Stimulated activated CD8-positive, alpha-beta memory T cell treated with anti-CD3 and anti-CD28 coated beads, Interleukin-4, amount 100 ng/mL, for 1 hour (primary cell): Measurements from ENCODE around the gene MEGF6.

Experiments used
- DNase-seq, 2 donors: peaks; one replicate each; pipeline ENCODE4 v3.0.0-alpha.2; 2020; ENCODE audit warnings: low read depth in 2 of 2, low spot score in 1 of 2

The MEGF6 gene

DNA sequence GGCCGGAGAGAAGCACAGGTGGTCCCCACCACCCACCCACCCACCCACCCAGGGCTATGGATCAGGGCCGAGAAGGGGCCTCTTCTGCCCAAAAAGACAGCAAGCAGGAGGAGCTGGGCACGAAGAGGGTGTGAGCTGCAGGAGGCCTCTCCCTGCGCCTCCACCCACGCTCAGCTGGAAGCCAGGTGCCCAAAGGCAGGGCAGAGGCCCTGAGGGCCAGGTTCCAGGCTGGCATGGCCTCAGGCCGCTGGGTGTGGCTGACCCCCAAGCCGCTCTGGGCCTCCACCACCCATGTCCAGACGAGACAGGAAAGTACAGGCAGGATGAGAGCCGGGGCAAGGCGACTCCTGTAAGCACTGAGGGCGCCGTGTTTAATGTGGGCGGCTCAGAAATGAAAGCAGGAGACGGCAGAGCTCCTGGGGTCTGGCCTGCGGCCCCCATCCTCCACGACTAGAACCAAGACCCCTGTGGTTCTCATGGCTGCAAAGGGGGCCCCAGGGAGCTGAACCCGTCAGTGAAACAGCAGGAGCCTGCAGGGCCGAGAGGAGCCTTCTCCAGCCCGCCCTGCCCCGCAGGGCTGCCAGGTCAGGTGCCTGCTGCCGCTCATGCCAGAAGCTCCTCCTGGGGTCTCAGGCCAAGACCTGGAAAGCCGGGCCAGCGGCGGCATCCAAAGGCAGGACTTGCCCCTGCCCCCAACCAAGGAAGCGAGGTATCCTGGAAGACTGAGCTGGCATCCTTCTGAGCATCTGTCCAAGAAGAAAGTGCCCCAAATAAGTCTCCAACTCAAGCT lies 56.0 kb downstream of the MEGF6 start:
- DNase-seq, result no peak

DNA sequence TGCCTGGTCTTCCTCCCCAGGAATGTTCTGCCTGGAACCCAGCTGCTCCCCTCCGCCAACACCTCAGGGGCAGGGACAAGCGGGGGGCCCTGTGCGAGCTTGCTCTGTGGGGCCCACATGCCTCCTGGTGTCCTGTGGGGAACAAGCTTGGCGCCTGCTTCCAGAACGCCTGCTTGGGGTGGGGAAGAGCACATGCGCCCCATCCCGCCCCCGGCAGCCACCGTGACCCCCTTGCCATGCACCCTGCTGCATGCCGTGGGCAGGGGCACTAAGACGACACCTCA lies 57.4 kb downstream of the MEGF6 start:
- no peak for DNase-seq

DNA sequence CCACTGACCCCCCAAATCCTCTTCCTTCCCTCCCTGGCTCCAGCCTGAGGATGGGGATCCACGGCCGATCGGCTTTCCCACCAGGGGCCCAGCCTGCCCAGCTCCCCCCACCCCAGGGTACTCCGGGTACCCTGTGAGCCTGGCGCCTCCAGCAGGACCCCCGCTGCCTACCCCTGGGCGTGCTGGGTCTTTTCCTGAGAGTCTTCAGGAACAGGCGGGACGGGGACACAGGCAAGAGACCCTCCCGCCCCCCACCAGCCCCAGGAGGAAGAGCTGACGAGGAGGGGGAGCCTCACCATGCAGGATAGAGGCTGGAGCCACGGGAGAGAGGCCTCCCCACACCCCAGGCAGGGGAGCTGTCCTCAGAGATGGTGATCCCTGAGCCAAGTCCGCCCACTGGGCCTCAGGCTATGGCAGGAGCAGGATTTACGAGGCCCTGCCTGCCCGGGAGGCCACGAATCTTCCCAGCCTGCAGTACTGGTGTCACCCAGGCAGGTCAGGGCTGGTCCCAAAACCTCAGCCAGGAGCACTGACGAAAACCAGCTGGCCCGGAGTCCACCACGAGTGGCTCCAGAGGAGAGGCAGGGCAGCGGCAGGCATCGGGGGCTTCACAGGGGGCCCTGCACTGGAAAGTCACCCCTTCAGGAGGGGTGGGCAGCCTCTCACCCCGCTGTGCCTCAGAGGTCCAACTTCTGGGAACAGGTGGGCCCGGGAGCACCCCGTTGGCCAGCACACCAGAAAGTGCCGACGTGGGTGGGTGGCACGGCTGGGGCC lies 58.0 kb downstream of the MEGF6 start:
- DNase-seq, result no peak

GRCh38 chr1:3552751-3553150 lies 58.6 kb downstream of the MEGF6 start:
- no peak for DNase-seq

DNA sequence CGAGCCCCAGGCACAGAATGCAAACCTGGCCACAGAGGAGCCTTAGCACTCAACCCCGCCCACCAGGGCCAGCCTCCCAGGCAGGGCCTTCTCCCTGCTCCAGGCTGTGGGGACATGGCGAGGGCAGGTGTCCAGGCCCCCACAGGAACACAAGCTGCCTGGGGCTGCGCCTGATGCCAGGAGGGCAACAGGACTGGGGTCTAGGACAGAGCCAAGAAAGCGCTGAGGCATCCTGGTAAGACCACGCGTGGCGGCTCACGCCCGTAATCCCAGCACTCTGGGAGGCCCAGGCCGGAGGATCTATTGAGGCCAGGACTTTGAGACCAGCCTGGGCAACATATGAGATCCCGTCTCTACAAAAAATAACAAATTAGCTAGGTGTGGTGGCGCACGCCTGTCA lies 59.1 kb downstream of the MEGF6 start:
- no peak for DNase-seq

GRCh38 chr1:3551711-3552110 lies 59.6 kb downstream of the MEGF6 start:
- DNase-seq, result no peak

- DNase-seq, result no peak
These were observed 60.0 kb downstream of the MEGF6 start for GRCh38 chr1:3551290-3551678.

DNA sequence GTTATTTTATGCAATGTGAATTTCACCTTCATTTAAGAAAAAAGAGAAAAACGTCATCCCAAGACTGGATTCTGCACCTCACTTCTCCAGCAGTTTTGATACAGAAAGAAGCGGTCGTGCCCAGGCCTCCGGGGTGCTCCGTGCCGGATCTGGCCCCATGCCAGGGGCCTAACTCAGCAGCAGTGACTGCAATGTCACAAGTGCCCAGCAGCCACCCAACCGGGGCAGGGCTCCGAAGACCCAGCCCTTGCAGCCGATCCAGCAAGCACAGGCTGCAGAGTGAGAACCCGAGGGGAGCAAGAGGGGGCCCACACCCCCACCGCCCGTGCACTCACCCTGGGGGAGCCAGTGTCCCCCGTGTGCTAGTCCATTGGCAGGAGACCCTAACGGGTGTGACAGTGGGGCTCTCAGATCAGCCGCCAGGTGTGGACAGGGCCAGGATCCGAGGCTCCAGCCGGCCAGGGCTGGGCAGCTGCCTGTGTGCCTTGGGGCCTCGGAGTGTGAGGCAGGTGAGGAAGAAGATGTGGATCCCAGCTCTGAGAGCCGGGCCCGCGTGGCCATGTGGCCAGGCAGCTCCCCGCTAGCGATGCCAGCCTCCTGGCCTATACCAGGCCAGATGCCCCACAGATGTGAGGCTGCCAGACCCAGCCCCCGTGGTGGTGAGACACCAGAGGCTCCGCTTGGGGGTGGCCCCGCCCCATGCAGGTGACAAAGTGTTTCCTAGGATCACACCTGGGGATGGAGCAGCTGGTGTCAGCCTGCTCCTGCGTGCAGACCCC lies 60.6 kb downstream of the MEGF6 start:
- no peak for DNase-seq

DNA sequence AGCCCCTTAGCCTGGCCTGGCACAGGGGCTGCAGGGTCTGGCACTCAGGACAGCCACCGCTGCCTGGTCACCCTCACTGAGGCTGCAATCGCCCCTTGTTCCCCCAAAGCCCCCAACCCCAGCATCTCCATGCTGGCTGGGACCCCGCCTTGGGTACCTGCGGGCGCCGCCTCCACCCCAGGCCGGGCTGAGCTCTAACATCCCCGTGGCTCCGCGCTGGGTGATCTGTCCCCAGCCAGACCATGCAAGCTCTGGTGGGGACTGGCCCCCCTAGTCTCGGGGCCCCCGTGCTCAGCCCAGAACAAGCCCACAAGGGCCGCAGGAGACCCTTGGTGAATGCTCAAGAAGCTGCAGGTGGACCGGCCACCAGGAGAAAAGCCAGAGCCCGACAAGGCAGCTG lies 62.4 kb downstream of the MEGF6 start:
- no peak for DNase-seq

GRCh38 chr1:3548156-3548893 lies 63.0 kb downstream of the MEGF6 start:
- DNase-seq, result no peak

- DNase-seq, result no peak
These were observed 64.0 kb downstream of the MEGF6 start for GRCh38 chr1:3547055-3548005.

DNA sequence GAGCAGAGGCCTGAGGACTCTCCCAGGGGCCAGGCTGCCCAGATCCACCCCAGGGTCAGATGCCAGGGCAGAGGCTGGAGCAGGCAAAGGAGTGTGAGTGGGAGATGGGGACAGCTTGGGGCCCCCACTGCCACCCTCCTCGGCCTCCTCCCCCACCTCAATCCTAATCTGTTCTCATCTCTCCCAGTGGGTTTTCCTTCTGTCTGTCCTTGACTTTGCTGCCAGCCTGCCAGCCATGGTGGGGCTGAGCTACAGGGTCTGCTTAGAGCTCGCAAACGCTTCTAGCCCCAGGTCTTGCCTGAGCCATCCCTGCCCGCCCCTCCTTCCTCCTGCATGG lies 65.3 kb downstream of the MEGF6 start:
- DNase-seq, result no peak

DNA sequence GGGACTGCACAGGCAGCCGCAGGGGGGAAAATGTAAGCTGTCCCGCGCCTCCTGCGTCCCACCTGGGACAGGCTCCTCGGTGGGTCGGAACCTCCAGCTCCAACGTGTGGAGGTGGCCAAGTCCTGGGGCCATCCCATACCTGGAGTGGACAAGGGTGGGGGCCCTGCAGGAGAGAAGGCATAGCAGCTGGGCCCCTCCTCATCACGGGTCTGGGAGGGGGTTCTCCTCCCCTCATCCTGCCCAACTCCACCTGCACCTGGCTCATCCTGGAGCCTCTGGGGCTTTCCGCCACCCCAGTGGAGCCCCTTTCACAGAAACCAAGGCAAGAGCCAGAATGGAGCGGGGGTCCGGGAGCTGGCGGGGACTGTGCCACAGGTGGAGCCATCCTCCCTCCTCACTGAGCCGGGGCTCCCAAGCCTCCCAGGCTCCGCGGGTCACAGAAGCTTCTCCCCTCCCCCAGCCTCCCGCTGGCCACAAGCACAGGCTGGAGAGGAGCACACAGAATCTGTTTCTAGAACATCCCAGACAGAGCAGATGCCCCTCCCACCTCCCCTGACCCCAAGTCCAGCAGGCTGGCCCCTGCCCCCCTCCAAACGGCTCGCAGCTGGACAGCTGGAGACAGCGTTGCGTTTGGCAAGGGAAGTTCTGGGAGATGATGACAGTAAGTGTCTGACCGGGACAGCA lies 65.8 kb downstream of the MEGF6 start:
- DNase-seq, result no peak

GRCh38 chr1:3544040-3544977 lies 67.0 kb downstream of the MEGF6 start:
- no peak for DNase-seq

- no peak for DNase-seq
These were observed 68.0 kb downstream of the MEGF6 start for GRCh38 chr1:3543076-3544039.

- DNase-seq, result no peak
These were observed 68.6 kb downstream of the MEGF6 start for GRCh38 chr1:3542676-3543075.

GRCh38 chr1:3541936-3542335 lies 69.4 kb downstream of the MEGF6 start:
- no peak for DNase-seq

DNA sequence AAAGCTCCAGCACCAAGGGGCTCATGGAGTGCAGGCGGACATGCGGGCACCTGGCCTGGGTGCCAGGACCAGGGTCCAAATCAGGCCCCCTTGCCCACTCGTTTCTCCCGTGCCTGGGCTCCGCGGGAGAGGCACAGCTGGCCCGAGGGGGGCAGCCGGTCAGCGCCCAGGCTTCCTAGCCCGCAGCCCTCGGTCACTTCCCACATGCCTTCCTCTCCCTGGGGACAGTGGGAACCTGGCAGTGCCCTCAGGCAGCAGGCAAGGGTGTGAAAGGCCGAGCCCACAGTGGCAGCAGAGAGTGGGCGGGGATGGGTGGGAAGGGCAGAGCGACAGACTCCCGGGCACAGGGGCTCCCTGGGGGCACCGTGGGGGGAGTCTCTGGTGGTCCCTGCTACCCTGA lies 69.8 kb downstream of the MEGF6 start:
- DNase-seq, result no peak
